Measurements from ENCODE around the gene SLC9B1.

The SLC9B1 gene, protein sequence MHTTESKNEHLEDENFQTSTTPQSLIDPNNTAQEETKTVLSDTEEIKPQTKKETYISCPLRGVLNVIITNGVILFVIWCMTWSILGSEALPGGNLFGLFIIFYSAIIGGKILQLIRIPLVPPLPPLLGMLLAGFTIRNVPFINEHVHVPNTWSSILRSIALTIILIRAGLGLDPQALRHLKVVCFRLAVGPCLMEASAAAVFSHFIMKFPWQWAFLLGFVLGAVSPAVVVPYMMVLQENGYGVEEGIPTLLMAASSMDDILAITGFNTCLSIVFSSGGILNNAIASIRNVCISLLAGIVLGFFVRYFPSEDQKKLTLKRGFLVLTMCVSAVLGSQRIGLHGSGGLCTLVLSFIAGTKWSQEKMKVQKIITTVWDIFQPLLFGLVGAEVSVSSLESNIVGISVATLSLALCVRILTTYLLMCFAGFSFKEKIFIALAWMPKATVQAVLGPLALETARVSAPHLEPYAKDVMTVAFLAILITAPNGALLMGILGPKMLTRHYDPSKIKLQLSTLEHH

DNA sequence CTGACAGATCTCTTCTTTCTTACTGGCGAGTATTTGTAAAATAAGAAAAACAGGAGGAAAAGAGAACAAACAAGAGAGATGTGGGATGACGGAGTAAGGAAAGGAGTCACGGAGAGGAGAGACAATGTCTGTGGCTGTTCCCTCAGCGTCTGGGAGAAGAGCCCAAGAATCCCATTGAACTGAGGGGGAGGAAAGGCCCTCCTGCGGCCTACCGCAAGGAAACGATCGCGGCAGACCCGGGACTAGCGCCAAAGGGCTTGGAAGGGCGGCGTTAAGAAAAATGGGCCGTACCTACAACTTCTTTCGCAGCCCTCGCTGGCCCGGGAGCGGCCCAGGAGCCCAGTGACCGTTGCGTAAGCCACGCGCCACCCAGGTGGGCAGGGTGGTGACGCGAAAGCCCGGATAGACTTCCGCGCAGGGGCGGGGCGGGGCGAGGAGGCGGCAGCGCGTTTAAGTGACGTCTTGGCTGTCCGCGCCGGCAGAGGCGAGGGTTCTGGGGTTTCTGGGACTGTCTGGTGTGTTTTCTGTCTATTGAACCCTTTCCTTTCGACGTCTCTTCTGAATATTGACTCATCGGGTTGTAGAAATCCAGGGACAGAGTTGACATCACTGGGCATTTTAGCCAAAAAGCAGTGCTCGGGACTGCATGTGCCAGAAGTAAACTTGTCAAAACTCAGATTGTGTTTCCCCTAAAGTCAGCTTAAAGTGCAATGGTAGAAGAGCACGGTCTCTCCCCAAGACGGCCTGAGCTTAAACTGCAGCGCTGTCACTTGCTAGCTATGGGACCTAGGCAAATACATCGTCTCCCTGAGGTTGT is at the start of gene SLC9B1:
TSS of gene SLC9B1 (minus strand) at position 398 of the 817 bp plus-strand sequence. CDS start 27,994 bp downstream, outside the sequence.
- peak; percentile 97 for DNase-seq

DNA sequence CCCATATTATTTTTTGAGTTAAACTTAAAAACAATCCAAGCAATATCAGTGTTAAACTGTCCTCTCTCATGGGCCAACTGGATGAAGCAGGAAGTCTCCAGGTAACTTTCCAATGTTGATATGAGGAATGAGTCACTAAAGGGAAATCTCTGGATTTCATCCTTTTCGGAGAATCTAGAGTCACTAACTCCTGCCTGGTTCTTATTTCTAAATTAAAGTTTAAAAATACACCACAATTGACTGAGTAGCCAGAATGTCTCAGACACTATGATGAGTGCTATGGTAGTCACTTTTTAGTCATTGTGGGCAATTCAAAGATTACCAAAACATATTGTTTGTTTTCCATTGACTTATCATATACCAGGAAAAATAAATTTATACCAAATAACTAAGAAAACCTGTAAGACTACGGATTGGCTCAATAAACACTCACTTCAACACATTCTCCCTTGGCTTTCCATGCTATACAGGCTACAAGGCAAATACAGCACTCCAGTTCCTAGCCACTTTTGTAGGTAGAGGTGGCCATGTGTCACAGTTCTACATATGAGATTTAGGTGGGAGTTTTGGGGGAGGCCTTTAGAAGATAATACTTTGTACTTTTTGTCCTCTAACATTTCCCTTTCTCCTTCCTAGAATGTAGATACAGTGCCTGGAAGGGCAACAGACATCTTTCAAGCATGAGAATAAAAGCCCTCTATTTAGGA is 48.5 kb upstream of the SLC9B1 start:
- no peak for DNase-seq

DNA sequence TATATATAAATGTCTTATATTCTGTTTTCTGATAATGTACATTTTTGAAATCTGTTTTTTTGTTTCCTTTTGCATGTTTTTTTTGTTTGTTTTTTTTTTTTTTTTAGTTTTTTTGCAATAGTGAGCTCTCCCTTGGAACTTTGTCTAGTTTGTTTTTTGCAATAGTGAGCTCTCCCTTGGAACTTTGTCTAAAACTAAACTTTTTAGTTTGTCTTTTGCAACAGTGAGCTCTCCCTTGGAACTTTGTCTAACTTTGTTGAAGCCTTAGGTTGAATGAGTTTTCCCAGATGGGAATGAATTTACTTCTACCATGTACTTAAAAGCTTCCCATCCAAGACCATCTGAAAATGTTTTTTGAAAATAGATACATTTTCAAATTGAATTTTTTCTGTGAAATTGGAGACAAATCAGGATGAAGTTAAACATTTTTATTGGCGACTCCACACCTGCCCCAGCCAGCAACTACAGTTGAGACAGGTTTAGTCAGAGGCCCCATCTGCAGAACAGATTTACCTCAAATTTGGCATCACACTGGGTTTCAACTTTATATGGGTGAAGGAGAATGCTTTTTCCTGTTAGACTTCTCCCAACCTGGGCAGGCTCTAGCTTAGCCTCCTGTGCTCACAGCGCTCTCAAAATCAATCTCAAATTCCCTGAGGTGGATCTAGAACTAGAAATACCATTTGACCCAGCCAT is 41.1 kb upstream of the SLC9B1 start:
- DNase-seq, result no peak

GRCh38 chr4:103054030-103054429 is 34.5 kb upstream of the SLC9B1 start:
- DNase-seq, result no peak

- DNase-seq, result no peak
These were observed 33.3 kb upstream of the SLC9B1 start for GRCh38 chr4:103052779-103053178.

- no peak for DNase-seq
These were observed 32.6 kb upstream of the SLC9B1 start for GRCh38 chr4:103052145-103052544.

- no peak for DNase-seq
These were observed 31.4 kb upstream of the SLC9B1 start for GRCh38 chr4:103050736-103051436.

GRCh38 chr4:103046416-103047290 is 27.1 kb upstream of the SLC9B1 start:
- no peak for DNase-seq

GRCh38 chr4:103044183-103044582 is 24.7 kb upstream of the SLC9B1 start:
- DNase-seq, result no peak

DNA sequence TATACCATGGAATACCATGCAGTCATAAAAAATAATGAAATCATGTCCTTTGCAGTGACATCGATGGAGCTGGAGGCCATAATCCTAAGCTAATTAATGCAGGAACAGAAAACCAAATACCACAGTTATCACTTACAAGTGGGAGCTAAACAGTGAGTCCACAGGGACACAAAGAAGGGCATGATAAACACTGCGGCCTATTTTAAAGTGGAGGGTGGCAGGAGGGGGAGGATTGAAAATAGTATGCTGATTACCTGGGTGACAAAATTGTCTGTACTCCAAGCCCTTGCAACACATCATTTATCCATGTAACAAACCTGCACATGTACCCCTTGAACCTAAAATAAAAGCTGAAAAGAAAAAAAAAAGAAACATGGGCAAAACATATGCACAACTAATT is 16.7 kb upstream of the SLC9B1 start:
- DNase-seq, result no peak

DNA sequence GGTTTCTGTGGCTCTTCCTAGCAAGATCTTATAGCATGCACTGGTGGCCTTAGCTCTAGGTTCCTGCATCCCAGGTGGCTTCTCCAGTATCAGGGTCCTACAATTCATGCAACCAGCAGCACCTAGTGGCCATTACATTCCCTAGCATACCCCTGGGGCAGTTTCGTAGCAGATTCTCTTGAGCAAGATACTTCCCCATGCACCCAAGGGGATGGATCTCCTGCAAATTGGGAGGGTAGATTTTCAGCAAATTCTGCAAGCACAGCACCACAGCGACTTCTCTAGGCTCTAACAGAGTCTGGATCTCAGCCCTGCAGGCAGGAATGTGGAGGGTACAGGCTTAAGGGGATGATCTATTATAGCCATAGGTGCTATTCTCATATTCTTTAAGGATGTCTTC is 13.1 kb upstream of the SLC9B1 start:
- no peak for DNase-seq

DNA sequence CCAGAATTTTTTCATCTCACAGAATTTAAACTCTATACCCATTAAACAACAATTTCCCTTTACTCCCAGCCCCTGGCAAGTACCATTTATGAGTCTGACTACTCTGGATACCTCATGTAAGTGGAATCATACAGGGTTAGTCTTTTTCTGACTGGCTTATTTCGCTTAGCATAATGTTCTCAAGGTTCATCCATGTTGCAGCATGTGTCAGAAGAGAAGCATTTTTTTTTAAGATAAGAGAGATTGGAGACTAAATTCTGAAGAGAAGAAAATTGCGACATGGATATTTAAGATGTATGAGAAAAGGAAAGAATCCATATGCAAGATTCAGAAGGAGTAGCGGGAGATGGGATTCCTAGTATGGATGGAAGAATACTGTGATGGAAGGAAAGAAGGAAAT is 11.3 kb upstream of the SLC9B1 start:
- no peak for DNase-seq

- no peak for DNase-seq
These were observed 9.8 kb upstream of the SLC9B1 start for GRCh38 chr4:103029300-103029699.

GRCh38 chr4:103026868-103027267 is 7.4 kb upstream of the SLC9B1 start:
- no peak for DNase-seq

DNA sequence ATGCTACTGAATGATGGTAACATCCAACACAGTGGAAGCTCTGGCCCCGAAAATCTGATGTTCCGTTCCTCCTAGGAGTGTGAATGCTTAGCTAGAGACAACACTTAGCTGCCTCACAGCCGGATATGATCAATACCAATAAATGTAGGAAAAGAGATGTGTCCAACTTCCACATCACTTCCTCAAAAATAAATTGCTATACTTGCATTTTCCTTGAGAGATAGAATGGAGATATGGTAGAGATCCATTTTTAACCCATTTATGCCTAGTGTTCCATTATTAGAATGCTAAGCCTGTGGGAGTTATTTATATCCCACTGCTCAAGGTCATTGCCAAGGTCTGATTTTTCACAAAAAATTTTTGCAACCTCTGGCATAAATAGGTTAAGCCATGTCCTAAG is 5.5 kb upstream of the SLC9B1 start:
- DNase-seq, result no peak

- DNase-seq, result no peak
These were observed 1.6 kb upstream of the SLC9B1 start for GRCh38 chr4:103021120-103021519.

DNA sequence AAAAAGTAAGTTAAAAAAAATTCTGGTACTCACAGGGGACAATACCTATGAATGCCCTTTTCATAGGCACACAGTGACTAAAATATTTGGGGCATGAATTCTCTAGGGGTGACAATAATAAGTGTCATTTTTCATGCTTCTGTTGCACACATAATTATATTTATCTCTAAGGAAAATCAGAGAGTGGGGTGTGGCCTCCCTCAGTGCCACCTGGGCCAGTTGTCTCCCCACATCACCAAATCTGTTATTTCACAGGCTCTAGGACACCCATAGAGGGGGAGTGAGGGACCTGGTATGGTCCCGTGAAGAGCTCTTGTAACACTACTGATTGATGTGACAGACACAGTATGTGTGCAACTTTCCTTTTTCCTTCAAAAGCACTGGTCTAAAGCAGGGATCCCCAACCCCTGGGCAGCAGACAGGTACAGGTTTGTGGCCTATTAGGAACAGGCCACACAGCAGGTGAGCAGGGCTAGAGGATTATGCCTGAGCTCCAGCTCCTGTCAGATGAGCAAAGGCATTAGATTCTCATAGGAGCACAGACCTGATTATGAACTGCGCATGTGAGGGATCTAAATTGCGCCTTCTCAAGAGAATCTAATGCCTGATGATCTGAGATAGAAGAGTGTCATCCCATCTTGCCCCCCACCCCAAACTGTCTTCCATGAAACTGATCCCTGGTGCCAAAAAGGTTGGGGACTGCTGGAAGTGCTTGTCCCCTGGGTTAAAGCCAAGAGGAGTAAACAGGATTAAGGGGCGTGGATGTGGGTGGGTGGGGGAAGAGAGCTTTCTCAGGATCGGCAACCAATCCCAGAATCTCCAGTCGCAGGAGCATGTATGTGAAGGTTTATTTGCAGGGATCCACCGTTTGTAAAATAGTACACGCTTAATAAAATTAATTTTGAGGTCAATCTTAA is 856 bp downstream of the SLC9B1 start:
- DNase-seq, result peak; percentile 53

DNA sequence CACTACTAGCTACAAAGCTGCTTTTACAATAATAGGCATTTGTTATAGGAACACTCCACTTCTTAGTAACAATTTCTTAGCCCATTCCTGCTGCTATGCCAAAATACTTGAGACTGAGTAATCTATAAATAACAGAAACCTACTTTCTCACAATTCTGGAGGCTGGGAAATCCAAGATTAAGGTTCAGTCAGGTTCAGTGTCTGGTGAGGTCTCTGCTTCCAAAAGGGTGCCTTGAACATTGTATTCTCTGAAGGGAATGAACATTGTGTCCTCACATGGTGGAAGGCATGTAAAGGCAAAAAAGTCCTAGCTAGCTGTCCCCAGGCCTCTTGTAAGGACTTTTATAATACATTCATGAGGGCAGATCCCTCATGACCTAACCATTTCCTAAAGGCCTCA is 7.0 kb downstream of the SLC9B1 start:
- DNase-seq, result no peak

GRCh38 chr4:103012060-103012459 is 7.4 kb downstream of the SLC9B1 start:
- DNase-seq, result no peak
